Measurements from ENCODE around the gene PIK3C2G. TPM values are rescaled to one million over a fixed set of nuclear protein-coding genes. Genes with fewer than 3 reads are reported as not detected.

PIK3C2G gene
- polyA plus RNA-seq, 1 donor (not counting 4 experiments of a cell fraction or from before 2014, with no cell fraction given): 3.7 TPM

DNA sequence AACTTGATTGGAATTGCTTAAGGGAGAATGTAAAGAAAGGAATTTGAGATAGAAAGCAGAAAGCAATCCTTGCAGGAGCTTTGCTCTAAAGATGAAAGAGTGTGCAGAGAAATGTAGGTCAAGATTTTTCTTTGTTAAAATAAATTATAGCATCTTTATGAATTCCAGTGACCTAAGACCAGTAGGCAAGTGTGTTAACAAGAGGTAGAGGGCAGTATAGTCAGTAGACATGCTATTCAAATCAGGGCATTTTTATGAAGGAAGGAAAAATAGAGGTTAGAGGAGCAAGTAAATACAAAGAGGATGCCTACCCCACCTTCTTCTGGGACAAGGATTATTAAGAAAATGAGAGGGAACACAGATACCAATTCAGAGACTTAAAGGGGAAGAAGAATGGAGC is 328.0 kb downstream of the PIK3C2G start:
- FAIRE-seq: no peak
- dilution Hi-C loops (cut with MboI; ENCODE audit: extremely low pct_ligation_motif_present, low sequenced_read_pairs): no loop called here
- Histone ChIP-seq H3K79me2 (ENCODE audit: control insufficient read depth, insufficient read depth, low read length) (no peaks in the 10 kb centered on the region), H3K4me3 (ENCODE audit: control insufficient read depth in 2 of 3, extremely low read depth in 1 of 3, insufficient read depth in 2 of 3, low read depth in 1 of 3, low read length in 3 of 3) (no peak overlapping the region), H3K27ac (ENCODE audit: control insufficient read depth, insufficient read depth, low read length) (no peak overlapping the region), H3K27me3 (ENCODE audit: control insufficient read depth, extremely low read depth, insufficient read depth, low read length) (no peaks in the 10 kb centered on the region), H3K36me3 (ENCODE audit: control insufficient read depth in 2 of 2, extremely low read depth in 1 of 2, insufficient read depth in 2 of 2, low read length in 2 of 2) (no peaks in the 10 kb centered on the region), H3K9me3 (ENCODE audit: control insufficient read depth, low read depth, low read length) (no peaks in the 10 kb centered on the region), H3K9me1 (ENCODE audit: control insufficient read depth, extremely low read depth, insufficient read depth, low read length) (no peaks in the 10 kb centered on the region), H3K4me2 (ENCODE audit: control insufficient read depth, extremely low read depth, insufficient read depth, low read depth, low read length) (no peak overlapping the region), H3K9ac (ENCODE audit: control insufficient read depth, extremely low read depth, insufficient read depth, low read length) (no peak overlapping the region), H2AFZ (ENCODE audit: control insufficient read depth, low read length) (no peak overlapping the region), H4K20me1 (ENCODE audit: control insufficient read depth, extremely low read depth, insufficient read depth, low read length) (no peaks in the 10 kb centered on the region), H3K4me1 (ENCODE audit: control insufficient read depth, extremely low read depth, insufficient read depth, low read length) (no peaks in the 10 kb centered on the region)
- DNase-seq (ENCODE audit: low read depth, low spot score): no peak
- TF ChIP-seq EZH2 (IDR thresholded peaks at IDR 0.05; ENCODE audit: low read length): no peak
- TF ChIP-seq, protein P1, sequence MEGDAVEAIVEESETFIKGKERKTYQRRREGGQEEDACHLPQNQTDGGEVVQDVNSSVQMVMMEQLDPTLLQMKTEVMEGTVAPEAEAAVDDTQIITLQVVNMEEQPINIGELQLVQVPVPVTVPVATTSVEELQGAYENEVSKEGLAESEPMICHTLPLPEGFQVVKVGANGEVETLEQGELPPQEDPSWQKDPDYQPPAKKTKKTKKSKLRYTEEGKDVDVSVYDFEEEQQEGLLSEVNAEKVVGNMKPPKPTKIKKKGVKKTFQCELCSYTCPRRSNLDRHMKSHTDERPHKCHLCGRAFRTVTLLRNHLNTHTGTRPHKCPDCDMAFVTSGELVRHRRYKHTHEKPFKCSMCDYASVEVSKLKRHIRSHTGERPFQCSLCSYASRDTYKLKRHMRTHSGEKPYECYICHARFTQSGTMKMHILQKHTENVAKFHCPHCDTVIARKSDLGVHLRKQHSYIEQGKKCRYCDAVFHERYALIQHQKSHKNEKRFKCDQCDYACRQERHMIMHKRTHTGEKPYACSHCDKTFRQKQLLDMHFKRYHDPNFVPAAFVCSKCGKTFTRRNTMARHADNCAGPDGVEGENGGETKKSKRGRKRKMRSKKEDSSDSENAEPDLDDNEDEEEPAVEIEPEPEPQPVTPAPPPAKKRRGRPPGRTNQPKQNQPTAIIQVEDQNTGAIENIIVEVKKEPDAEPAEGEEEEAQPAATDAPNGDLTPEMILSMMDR (optimal IDR thresholded peaks at IDR 0.05 in 1 of 3, IDR thresholded peaks at IDR 0.05 in 1 of 3, conservative IDR thresholded peaks at IDR 0.05 in 1 of 3; ENCODE audit: extremely low read depth in 1 of 3, insufficient read depth in 2 of 3, low read length in 3 of 3): peak in 1 of 3 experiments; percentile 18

DNA sequence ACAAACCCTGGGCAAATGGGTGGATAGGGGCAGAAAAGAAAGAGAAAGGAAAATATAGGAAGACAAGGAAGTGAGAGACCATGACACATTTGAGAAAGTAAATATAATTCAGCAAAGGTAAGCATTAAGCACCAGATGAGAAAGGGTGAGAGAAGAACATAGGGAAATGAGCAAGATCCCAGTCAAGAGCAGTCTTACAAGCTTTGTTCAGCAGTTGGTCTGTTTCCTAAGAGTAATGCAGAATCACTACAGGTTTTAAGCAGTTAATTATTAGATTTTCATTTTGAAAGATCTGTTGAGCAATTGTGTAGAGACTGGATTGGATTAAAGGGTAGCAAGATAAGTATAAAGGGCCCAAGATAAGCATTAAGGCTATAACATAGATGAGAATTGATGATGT is 330.2 kb downstream of the PIK3C2G start:
- no peaks in the 10 kb centered on the region for H3K36me3 ChIP-seq (ENCODE audit: control insufficient read depth in 2 of 2, extremely low read depth in 1 of 2, insufficient read depth in 2 of 2, low read length in 2 of 2)
- H3K79me2 ChIP-seq (ENCODE audit: control insufficient read depth, insufficient read depth, low read length): no peaks in the 10 kb centered on the region
- no peaks in the 10 kb centered on the region for H3K9me3 ChIP-seq (ENCODE audit: control insufficient read depth, low read depth, low read length)
- H3K4me1 ChIP-seq (ENCODE audit: control insufficient read depth, extremely low read depth, insufficient read depth, low read length): peaks cover 5% of the 10 kb centered on the region
- H3K27ac ChIP-seq (ENCODE audit: control insufficient read depth, insufficient read depth, low read length): no peak overlapping the region
- FAIRE-seq (no peak), DNase-seq (ENCODE audit: low read depth, low spot score) (no peak)
- no peaks in the 10 kb centered on the region for H3K27me3 ChIP-seq (ENCODE audit: control insufficient read depth, extremely low read depth, insufficient read depth, low read length)
- H3K9ac ChIP-seq (ENCODE audit: control insufficient read depth, extremely low read depth, insufficient read depth, low read length): no peak overlapping the region
- TF ChIP-seq EZH2 (IDR thresholded peaks at IDR 0.05; ENCODE audit: low read length): no peak
- TF ChIP-seq, protein P1 (optimal IDR thresholded peaks at IDR 0.05 in 1 of 3, IDR thresholded peaks at IDR 0.05 in 1 of 3, conservative IDR thresholded peaks at IDR 0.05 in 1 of 3; ENCODE audit: extremely low read depth in 1 of 3, insufficient read depth in 2 of 3, low read length in 3 of 3): no peak
- no peak overlapping the region for H3K4me2 ChIP-seq (ENCODE audit: control insufficient read depth, extremely low read depth, insufficient read depth, low read depth, low read length)
- dilution Hi-C loops (cut with MboI; ENCODE audit: extremely low pct_ligation_motif_present, low sequenced_read_pairs): no loop called here
- H3K4me3 ChIP-seq (ENCODE audit: control insufficient read depth in 2 of 3, extremely low read depth in 1 of 3, insufficient read depth in 2 of 3, low read depth in 1 of 3, low read length in 3 of 3): no peak overlapping the region
- no peaks in the 10 kb centered on the region for H4K20me1 ChIP-seq (ENCODE audit: control insufficient read depth, extremely low read depth, insufficient read depth, low read length)
- H3K9me1 ChIP-seq (ENCODE audit: control insufficient read depth, extremely low read depth, insufficient read depth, low read length): no peaks in the 10 kb centered on the region
- no peak overlapping the region for H2AFZ ChIP-seq (ENCODE audit: control insufficient read depth, low read length)

All from keratinocyte (primary cell).